Measurements from ENCODE around the gene JARID2.

JARID2 gene

GRCh38 chr6:15409301-15410125 lies 163.6 kb downstream of the JARID2 start:
- DNase-seq (ENCODE audit: low spot score) (no peak), ATAC-seq (ENCODE audit: low read depth) (no peak)
- H3K9me3 ChIP-seq (ENCODE audit: severe bottlenecking) = no peaks in the 10 kb centered on the region
- H3K27ac ChIP-seq (ENCODE audit: poor library complexity, severe bottlenecking) = no peak overlapping the region
- peaks cover 5% of the 10 kb centered on the region for H3K4me1 ChIP-seq (ENCODE audit: insufficient read depth, poor library complexity, severe bottlenecking)
- peaks cover 7% of the 10 kb centered on the region; the same call in 1 of the 2 replicates for H3K36me3 ChIP-seq (ENCODE audit: low read depth)
- TF ChIP-seq CTCF (IDR thresholded peaks at IDR 0.05; ENCODE audit: poor library complexity, severe bottlenecking) = no peak
- H3K27me3 ChIP-seq (ENCODE audit: insufficient read depth, poor library complexity, severe bottlenecking) = no peaks in the 10 kb centered on the region
- no peak overlapping the region for H3K4me3 ChIP-seq (ENCODE audit: severe bottlenecking)

GRCh38 chr6:15410126-15410391 lies 164.2 kb downstream of the JARID2 start:
- no peaks in the 10 kb centered on the region for H3K9me3 ChIP-seq (ENCODE audit: severe bottlenecking)
- H3K4me3 ChIP-seq (ENCODE audit: severe bottlenecking) = no peak overlapping the region
- TF ChIP-seq CTCF (IDR thresholded peaks at IDR 0.05; ENCODE audit: poor library complexity, severe bottlenecking) = no peak
- peaks cover 7% of the 10 kb centered on the region; the same call in 1 of the 2 replicates for H3K36me3 ChIP-seq (ENCODE audit: low read depth)
- H3K27ac ChIP-seq (ENCODE audit: poor library complexity, severe bottlenecking) = no peak overlapping the region
- peaks cover 5% of the 10 kb centered on the region for H3K4me1 ChIP-seq (ENCODE audit: insufficient read depth, poor library complexity, severe bottlenecking)
- DNase-seq (ENCODE audit: low spot score) (no peak), ATAC-seq (ENCODE audit: low read depth) (no peak)
- no peaks in the 10 kb centered on the region for H3K27me3 ChIP-seq (ENCODE audit: insufficient read depth, poor library complexity, severe bottlenecking)

- no peak for DNase-seq (ENCODE audit: low spot score)
- no peak for ATAC-seq (ENCODE audit: low read depth)
- no peaks in the 10 kb centered on the region for H3K9me3 ChIP-seq (ENCODE audit: severe bottlenecking)
- H3K36me3 ChIP-seq (ENCODE audit: low read depth) = peaks cover 7% of the 10 kb centered on the region; the same call in 1 of the 2 replicates
- H3K27ac ChIP-seq (ENCODE audit: poor library complexity, severe bottlenecking) = no peak overlapping the region
- no peaks in the 10 kb centered on the region for H3K27me3 ChIP-seq (ENCODE audit: insufficient read depth, poor library complexity, severe bottlenecking)
- TF ChIP-seq CTCF (IDR thresholded peaks at IDR 0.05; ENCODE audit: poor library complexity, severe bottlenecking) = no peak
- H3K4me1 ChIP-seq (ENCODE audit: insufficient read depth, poor library complexity, severe bottlenecking) = peaks cover 5% of the 10 kb centered on the region
- H3K4me3 ChIP-seq (ENCODE audit: severe bottlenecking) = no peak overlapping the region
These were observed 164.9 kb downstream of the JARID2 start for GRCh38 chr6:15410752-15411151.

GRCh38 chr6:15411766-15412165 lies 165.9 kb downstream of the JARID2 start:
- Histone ChIP-seq H3K36me3 (ENCODE audit: low read depth) (peaks cover 7% of the 10 kb centered on the region; the same call in 1 of the 2 replicates), H3K27me3 (ENCODE audit: insufficient read depth, poor library complexity, severe bottlenecking) (no peaks in the 10 kb centered on the region), H3K4me1 (ENCODE audit: insufficient read depth, poor library complexity, severe bottlenecking) (peaks cover 7% of the 10 kb centered on the region), H3K9me3 (ENCODE audit: severe bottlenecking) (no peaks in the 10 kb centered on the region), H3K4me3 (ENCODE audit: severe bottlenecking) (no peak overlapping the region), H3K27ac (ENCODE audit: poor library complexity, severe bottlenecking) (no peak overlapping the region)
- no peak for TF ChIP-seq CTCF (IDR thresholded peaks at IDR 0.05; ENCODE audit: poor library complexity, severe bottlenecking)
- DNase-seq (ENCODE audit: low spot score) (no peak), ATAC-seq (ENCODE audit: low read depth) (no peak)

- H3K36me3 ChIP-seq (ENCODE audit: low read depth) = peaks cover 7% of the 10 kb centered on the region; the same call in 1 of the 2 replicates
- no peak for ATAC-seq (ENCODE audit: low read depth)
These were observed 166.9 kb downstream of the JARID2 start for GRCh38 chr6:15412767-15413166.

More at GRCh38 chr6:15412767-15413166, 166.9 kb downstream of the JARID2 start:
- Histone ChIP-seq H3K27ac (ENCODE audit: poor library complexity, severe bottlenecking) (no peak overlapping the region), H3K9me3 (ENCODE audit: severe bottlenecking) (no peaks in the 10 kb centered on the region), H3K4me1 (ENCODE audit: insufficient read depth, poor library complexity, severe bottlenecking) (peaks cover 17% of the 10 kb centered on the region), H3K4me3 (ENCODE audit: severe bottlenecking) (no peak overlapping the region), H3K27me3 (ENCODE audit: insufficient read depth, poor library complexity, severe bottlenecking) (no peaks in the 10 kb centered on the region)
- no peak for TF ChIP-seq CTCF (IDR thresholded peaks at IDR 0.05; ENCODE audit: poor library complexity, severe bottlenecking)
- no peak for DNase-seq (ENCODE audit: low spot score)
